Spleen (tissue), 11 donors: Measurements from ENCODE around the gene EFHB. TPM values are rescaled to one million over a fixed set of nuclear protein-coding genes. Genes with fewer than 3 reads are reported as not detected.

ENCODE experiments used
- DNase-seq: peaks from one replicate; pipeline ENCODE4 v3.0.0-alpha.2; 2020
- H3K27ac ChIP-seq, 8 donors: fragments of 200-600 bp; sonication (generic) in 7 of 8; 1 replicate in 4 of 8; 2 replicates in 4 of 8; pipeline versions ENCODE4 v1.5.0 to v1.8.0; 2016 to 2021; ENCODE audit warnings: inconsistent platforms in 4 of 8, mild to moderate bottlenecking in 4 of 8, moderate library complexity in 1 of 8
- H3K27me3 ChIP-seq, 7 donors: fragments of 200-600 bp; sonication (generic) in 6 of 7; replicated peaks in 1 of 7; 1 replicate in 4 of 7; 2 replicates in 3 of 7; pipeline versions ENCODE4 v1.5.0 to v1.8.0; 2016 to 2021; ENCODE audit warnings: inconsistent platforms in 3 of 7, mild to moderate bottlenecking in 1 of 7
- H3K36me3 ChIP-seq, 6 donors: fragments of 200-600 bp; sonication (generic) in 5 of 6; 1 replicate in 4 of 6; 2 replicates in 2 of 6; pipeline versions ENCODE4 v1.5.0 to v1.8.0; 2016 to 2021; ENCODE audit warnings: inconsistent platforms in 2 of 6
- H3K4me1 ChIP-seq, 6 donors: fragments of 200-600 bp; sonication (generic) in 5 of 6; 1 replicate in 3 of 6; 2 replicates in 3 of 6; pipeline versions ENCODE4 v1.5.0 to v1.8.0; 2016 to 2021; ENCODE audit warnings: inconsistent platforms in 3 of 6
- H3K4me3 ChIP-seq, 8 donors: fragments of 200-600 bp; sonication (generic) in 7 of 8; 1 replicate in 4 of 8; 2 replicates in 4 of 8; pipeline versions ENCODE4 v1.5.0 to v1.8.0; 2016 to 2021; ENCODE audit warnings: inconsistent platforms in 4 of 8, mild to moderate bottlenecking in 4 of 8, moderate library complexity in 2 of 8
- H3K9me3 ChIP-seq, 8 donors: fragments of 200-600 bp; sonication (generic) in 7 of 8; 1 replicate in 4 of 8; 2 replicates in 4 of 8; pipeline versions ENCODE4 v1.5.0 to v1.8.0; 2016 to 2021; ENCODE audit warnings: inconsistent platforms in 4 of 8
- POLR2A ChIP-seq, 3 donors: fragments of 450-650 bp; IDR thresholded peaks; one replicate each; pipeline ENCODE4 v1.5.1; 2017; ENCODE audit warnings: antibody characterized with exemption in 3 of 3, mild to moderate bottlenecking in 1 of 3
- POLR2AphosphoS5 ChIP-seq, 3 donors: sonication (generic); formaldehyde crosslinking; IDR thresholded peaks; one replicate each; pipeline ENCODE4 v1.5.1; 2017; ENCODE audit warnings: antibody characterized with exemption in 3 of 3
- WGBS, 5 donors: extraction: QIAGEN DNeasy Blood & Tissue Kit in 3 of 5; methylation state at CpG; one replicate each; pipeline versions ENCODE4 v1.1.5 to v1.1.7; 2013 to 2018; 5-methylcytosine and 5-hydroxymethylcytosine counted together
- intact Hi-C: fragments of 100-400 bp; cut with DNase I; formaldehyde crosslinking; loops from one replicate; pipeline ENCODE4 v1.15.0; 2023; ENCODE audit warnings: low total_unique reads
- polyA plus RNA-seq, 3 donors: library from polyadenylated mRNA; stranded (reverse); fragments of 200-250 nt; gene quantifications; one replicate each; pipeline ENCODE4 v1.2.1, GENCODE V29; 2013
- total RNA-seq, 7 donors: library from RNA; depleted of rRNA in 3 of 7; stranded (reverse); fragments of >200 nt in 3 of 7; fragmentation: NEBNext Ultra II Directional in 4 of 7; extraction: Animal tissue kit (Norgen Biotek cat#: 25700) in 4 of 7; gene quantifications; one replicate each; pipeline versions ENCODE4 v1.1.0 to v1.2.1, GENCODE V29; 2016 to 2021
- TF ChIP-seq, protein P1 (sequence below), 11 experiments: fragments of 200-600 bp in 7 of 11; fragments of 450-650 bp in 4 of 11; sonication (generic) in 4 of 11; IDR thresholded peaks in 8 of 11; conservative IDR thresholded peaks in 3 of 11; 1 replicate in 7 of 11; 2 replicates in 4 of 11; pipeline versions ENCODE4 v1.4.0 to v1.8.0; 2016 to 2021; ENCODE audit warnings: antibody characterized with exemption in 11 of 11, inconsistent platforms in 4 of 11, mild to moderate bottlenecking in 1 of 11
- donor health status: healthy with polysubstance abuse.
- donor health status: DM: no; HTN: no; CAD: no; lungs with moderate emphysema.
- donor health status: DM: no; HTN: no; CAD: no.
- donor health status: Bipolar disorder and iron deficiency.
- donor health status: healthy.
- donor health status: DM: no; HTN: no; CAD: no.
- donor health status: DM: yes; HTN: yes; CAD: no.

The EFHB gene
- total and polyA plus RNA-seq, 10 donors: 0.83 to 2.7 (median 1.6) TPM; not detected in 2

DNA sequence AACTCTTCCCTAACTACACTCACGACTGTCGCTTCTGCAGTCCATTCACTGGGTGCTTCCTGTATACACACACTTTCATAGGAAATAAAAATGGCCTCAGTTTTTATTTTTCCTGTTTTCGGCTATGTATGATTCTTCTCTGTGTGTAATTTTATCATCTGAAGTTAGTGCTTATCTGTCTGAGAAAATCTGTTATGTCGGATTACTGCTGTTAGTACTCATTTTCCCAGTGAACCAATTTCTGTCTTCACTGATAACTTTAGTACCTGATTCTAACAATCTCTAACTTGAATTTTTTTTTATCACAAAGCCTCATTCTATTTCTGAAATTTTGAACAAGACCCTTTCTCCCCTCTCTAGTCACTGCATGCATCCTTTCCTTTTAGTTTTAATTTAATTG is 33.8 kb upstream of the EFHB start:
- TF ChIP-seq, protein P1, sequence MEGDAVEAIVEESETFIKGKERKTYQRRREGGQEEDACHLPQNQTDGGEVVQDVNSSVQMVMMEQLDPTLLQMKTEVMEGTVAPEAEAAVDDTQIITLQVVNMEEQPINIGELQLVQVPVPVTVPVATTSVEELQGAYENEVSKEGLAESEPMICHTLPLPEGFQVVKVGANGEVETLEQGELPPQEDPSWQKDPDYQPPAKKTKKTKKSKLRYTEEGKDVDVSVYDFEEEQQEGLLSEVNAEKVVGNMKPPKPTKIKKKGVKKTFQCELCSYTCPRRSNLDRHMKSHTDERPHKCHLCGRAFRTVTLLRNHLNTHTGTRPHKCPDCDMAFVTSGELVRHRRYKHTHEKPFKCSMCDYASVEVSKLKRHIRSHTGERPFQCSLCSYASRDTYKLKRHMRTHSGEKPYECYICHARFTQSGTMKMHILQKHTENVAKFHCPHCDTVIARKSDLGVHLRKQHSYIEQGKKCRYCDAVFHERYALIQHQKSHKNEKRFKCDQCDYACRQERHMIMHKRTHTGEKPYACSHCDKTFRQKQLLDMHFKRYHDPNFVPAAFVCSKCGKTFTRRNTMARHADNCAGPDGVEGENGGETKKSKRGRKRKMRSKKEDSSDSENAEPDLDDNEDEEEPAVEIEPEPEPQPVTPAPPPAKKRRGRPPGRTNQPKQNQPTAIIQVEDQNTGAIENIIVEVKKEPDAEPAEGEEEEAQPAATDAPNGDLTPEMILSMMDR (IDR thresholded peaks at IDR 0.05 in 8 of 11, conservative IDR thresholded peaks at IDR 0.05 in 3 of 11): no peak
- no peak for TF ChIP-seq POLR2AphosphoS5 (IDR thresholded peaks at IDR 0.05)
- no peak for TF ChIP-seq POLR2A (IDR thresholded peaks at IDR 0.05)
- intact Hi-C loops: loop anchor here (10.0 kb wide), 1 partner anchor 47 kb away; the partner anchor contains the start of gene PP2D1
- H3K4me3 ChIP-seq: no peak overlapping the region
- H3K4me1 ChIP-seq: peaks cover 0 to 82% (median 28%) of the 10 kb centered on the region in 6 donors
- H3K9me3 ChIP-seq: no peaks in the 10 kb centered on the region
- peaks cover 0 to 45% (median 0%) of the 10 kb centered on the region in 6 donors for H3K36me3 ChIP-seq
- H3K27ac ChIP-seq: no peak overlapping the region
- 71 to 79% (median 77%) methylated on average over 4 of the region's 4 CpGs for WGBS, 5 donors
- no peaks in the 10 kb centered on the region for H3K27me3 ChIP-seq
- no peak for DNase-seq

DNA sequence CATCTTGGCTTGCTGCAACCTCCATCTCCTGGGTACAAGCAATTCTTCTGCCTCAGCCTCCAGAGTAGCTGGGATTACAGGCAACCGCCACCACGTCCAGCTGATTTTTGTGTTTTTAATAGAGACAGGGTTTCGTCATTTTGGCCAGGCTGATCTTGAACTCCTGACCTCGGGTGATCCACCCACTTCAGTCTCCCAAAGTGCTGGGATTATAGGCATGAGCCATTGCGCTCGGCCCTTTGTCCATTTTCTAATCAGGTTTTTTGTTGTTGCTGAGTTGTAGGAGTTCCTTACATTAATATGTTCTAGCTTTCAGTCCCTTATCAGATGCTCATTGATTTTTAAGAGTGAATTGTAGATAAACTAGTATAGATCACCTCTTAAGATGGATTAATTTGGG is 33.2 kb upstream of the EFHB start:
- 79 to 92% (median 88%) methylated on average over 6 of the region's 6 CpGs for WGBS, 5 donors
- DNase-seq: no peak
- Histone ChIP-seq H3K36me3 (peaks cover 0 to 48% (median 0%) of the 10 kb centered on the region in 6 donors), H3K27me3 (no peaks in the 10 kb centered on the region), H3K4me3 (no peak overlapping the region), H3K4me1 (peaks cover 0 to 83% (median 26%) of the 10 kb centered on the region in 6 donors), H3K27ac (peak overlapping the region in 1 of 8 donors; percentile 1), H3K9me3 (no peaks in the 10 kb centered on the region)
- intact Hi-C loops: loop anchor here (10.0 kb wide), 1 partner anchor 48 kb away; the partner anchor contains the start of gene PP2D1
- TF ChIP-seq POLR2A (IDR thresholded peaks at IDR 0.05) (no peak), POLR2AphosphoS5 (IDR thresholded peaks at IDR 0.05) (peak in 1 of 3 donors; percentile 27)

DNA sequence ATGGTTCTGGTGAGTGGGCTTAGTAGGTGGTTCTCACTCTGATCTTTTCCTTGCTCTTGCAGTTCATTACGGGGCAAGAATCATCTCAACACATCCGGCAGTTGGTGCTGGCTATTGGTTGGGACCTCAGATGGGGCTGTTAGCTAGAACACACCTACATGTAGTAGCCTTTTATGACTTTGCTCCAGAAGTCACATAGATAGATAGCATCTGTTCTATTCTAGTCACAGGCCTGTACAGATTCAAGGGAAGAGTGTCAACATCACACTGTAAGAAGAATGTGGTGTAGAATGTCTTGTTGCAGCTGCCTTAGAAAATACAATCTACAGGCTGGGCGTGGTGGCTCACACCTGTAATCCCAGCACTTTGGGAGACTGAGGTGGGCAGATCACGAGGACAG is 27.9 kb upstream of the EFHB start:
- Histone ChIP-seq H3K4me3 (no peak overlapping the region), H3K27me3 (no peaks in the 10 kb centered on the region), H3K4me1 (peaks cover under 1 to 95% (median 26%) of the 10 kb centered on the region in 6 donors), H3K27ac (no peak overlapping the region), H3K36me3 (peaks cover 0 to 64% (median 2%) of the 10 kb centered on the region in 6 donors), H3K9me3 (no peaks in the 10 kb centered on the region)
- intact Hi-C loops: loop anchor here (10.0 kb wide), 1 partner anchor 53 kb away; the partner anchor contains the start of gene PP2D1
- no peak for DNase-seq
- WGBS, 5 donors: 92 to 99% (median 96%) methylated on average over 4 of the region's 4 CpGs
- TF ChIP-seq POLR2AphosphoS5 (IDR thresholded peaks at IDR 0.05): no peak
- TF ChIP-seq POLR2A (IDR thresholded peaks at IDR 0.05): no peak
- TF ChIP-seq, protein P1 (IDR thresholded peaks at IDR 0.05 in 8 of 11, conservative IDR thresholded peaks at IDR 0.05 in 3 of 11): no peak

DNA sequence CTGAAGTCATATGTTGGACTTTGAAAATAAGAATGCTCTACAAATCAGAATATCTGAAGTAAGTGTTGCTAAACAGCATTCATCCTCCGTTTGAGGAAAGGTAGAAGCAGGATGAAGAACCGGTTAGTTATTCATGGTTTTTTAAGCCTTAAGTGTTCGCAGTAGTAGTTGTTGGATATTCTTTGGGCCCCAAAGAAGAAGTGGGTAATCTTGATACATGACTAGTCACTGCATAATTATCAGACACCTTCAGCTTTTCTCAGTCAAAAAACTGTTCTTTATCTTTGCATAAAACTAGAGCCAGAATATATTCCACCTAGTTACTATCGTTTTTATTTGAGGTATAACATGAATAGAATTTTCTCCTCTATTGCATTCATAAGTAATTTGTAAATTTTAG is 26.7 kb upstream of the EFHB start:
- Histone ChIP-seq H3K27ac (no peak overlapping the region), H3K4me3 (no peak overlapping the region), H3K27me3 (no peaks in the 10 kb centered on the region), H3K9me3 (no peaks in the 10 kb centered on the region), H3K4me1 (peaks cover 0 to 94% (median 24%) of the 10 kb centered on the region in 6 donors), H3K36me3 (peaks cover 0 to 69% (median 2%) of the 10 kb centered on the region in 6 donors)
- TF ChIP-seq POLR2AphosphoS5 (IDR thresholded peaks at IDR 0.05): no peak
- TF ChIP-seq, protein P1 (IDR thresholded peaks at IDR 0.05 in 8 of 11, conservative IDR thresholded peaks at IDR 0.05 in 3 of 11): no peak
- no peak for TF ChIP-seq POLR2A (IDR thresholded peaks at IDR 0.05)
- DNase-seq: no peak
- intact Hi-C loops: loop anchor here (10.0 kb wide), 1 partner anchor 54 kb away; the partner anchor contains the start of gene PP2D1
- WGBS, 5 donors: 70 to 79% (median 76%) methylated on average over 4 of the region's 4 CpGs
